Measurements from ENCODE around the gene SLC25A27. TPM values are rescaled to one million over a fixed set of nuclear protein-coding genes. Genes with fewer than 3 reads are reported as not detected.

Gene SLC25A27
- total RNA-seq, 1 donor: 10.5 TPM

DNA sequence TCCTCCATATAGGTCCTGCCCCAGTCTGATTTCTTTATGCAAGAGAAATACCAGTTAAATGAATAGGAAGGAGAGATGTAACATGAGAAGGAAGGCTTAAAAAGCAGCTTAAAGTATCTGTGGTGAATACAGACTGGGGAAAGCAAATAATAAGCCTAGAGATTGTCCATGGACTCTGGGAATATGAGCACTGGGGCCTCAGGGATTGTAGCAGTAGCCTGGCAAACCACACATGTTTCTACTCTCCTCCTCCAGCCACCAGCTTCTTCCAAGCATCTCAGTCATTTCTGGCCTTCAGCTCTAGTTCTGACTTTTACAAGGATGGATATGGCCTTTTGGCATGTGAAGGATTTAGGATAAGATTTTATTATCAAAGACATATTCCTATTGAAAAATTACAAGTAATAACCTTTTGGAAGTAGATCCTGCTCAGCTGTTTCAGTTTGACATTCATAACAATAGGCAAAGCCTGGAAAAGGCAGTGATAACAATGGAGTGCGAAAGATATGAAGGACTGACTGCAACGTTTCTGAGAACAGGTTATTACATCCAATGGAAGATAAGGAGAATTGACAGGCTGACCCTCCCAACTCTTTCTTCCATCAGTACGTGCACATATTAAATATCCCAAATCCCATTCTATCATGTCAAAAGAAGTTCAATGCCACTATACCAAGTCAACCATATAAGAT, 41.8 kb upstream of the SLC25A27 start:
- Histone ChIP-seq H3K79me2 (ENCODE audit: insufficient read depth, low read length) (no peaks in the 10 kb centered on the region), H3K27ac (ENCODE audit: low read depth, low read length) (no peak overlapping the region), H3K9me3 (ENCODE audit: low read depth, low read length) (no peaks in the 10 kb centered on the region), H4K20me1 (ENCODE audit: insufficient read depth, low read length) (no peaks in the 10 kb centered on the region), H3K4me1 (ENCODE audit: insufficient read depth, low read length) (no peaks in the 10 kb centered on the region), H3K27me3 (ENCODE audit: insufficient read depth, low read length) (no peaks in the 10 kb centered on the region), H2AFZ (ENCODE audit: low read length) (no peak overlapping the region), H3K4me3 (ENCODE audit: insufficient read depth, low read length) (no peak overlapping the region), H3K36me3 (ENCODE audit: insufficient read depth, low read length) (no peaks in the 10 kb centered on the region), H3K4me2 (ENCODE audit: insufficient read depth, low read length) (no peak overlapping the region)
- DNase-seq (ENCODE audit: insufficient read length, low spot score, missing footprints): no peak
- no peak for TF ChIP-seq CTCF (IDR thresholded peaks at IDR 0.05; ENCODE audit: extremely low read depth, low read depth, low read length)

DNA sequence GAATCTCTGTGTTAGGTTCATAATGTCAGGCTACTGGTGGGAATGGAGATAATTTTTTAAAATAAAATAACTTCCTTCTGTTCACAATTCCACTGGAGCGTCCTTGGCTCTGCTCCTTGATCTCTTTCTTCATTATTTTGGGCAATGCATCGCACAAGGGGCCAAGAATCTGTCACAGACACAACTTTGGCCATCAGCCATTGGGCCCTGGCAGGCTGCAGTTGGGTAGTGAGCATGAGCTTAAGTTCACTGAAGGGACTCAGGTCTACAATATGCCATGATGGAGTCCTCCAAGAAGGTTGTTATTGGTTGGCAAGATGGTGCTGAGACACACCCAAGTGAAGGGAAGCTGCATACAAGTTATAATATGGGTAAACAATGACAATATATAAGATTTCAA, 40.1 kb upstream of the SLC25A27 start:
- no peak overlapping the region for H2AFZ ChIP-seq (ENCODE audit: low read length)
- no peak overlapping the region for H3K4me3 ChIP-seq (ENCODE audit: insufficient read depth, low read length)
- H3K79me2 ChIP-seq (ENCODE audit: insufficient read depth, low read length): no peaks in the 10 kb centered on the region
- H3K27ac ChIP-seq (ENCODE audit: low read depth, low read length): no peak overlapping the region
- no peak for TF ChIP-seq CTCF (IDR thresholded peaks at IDR 0.05; ENCODE audit: extremely low read depth, low read depth, low read length)
- H3K4me1 ChIP-seq (ENCODE audit: insufficient read depth, low read length): no peaks in the 10 kb centered on the region
- DNase-seq (ENCODE audit: insufficient read length, low spot score, missing footprints): no peak
- H4K20me1 ChIP-seq (ENCODE audit: insufficient read depth, low read length): no peaks in the 10 kb centered on the region
- H3K27me3 ChIP-seq (ENCODE audit: insufficient read depth, low read length): peaks cover 3% of the 10 kb centered on the region
- H3K36me3 ChIP-seq (ENCODE audit: insufficient read depth, low read length): no peaks in the 10 kb centered on the region
- no peaks in the 10 kb centered on the region for H3K9me3 ChIP-seq (ENCODE audit: low read depth, low read length)
- no peak overlapping the region for H3K4me2 ChIP-seq (ENCODE audit: insufficient read depth, low read length)

- Histone ChIP-seq H3K27ac (ENCODE audit: low read depth, low read length) (no peak overlapping the region), H3K36me3 (ENCODE audit: insufficient read depth, low read length) (no peaks in the 10 kb centered on the region), H3K27me3 (ENCODE audit: insufficient read depth, low read length) (peaks cover 9% of the 10 kb centered on the region), H3K4me3 (ENCODE audit: insufficient read depth, low read length) (no peak overlapping the region), H2AFZ (ENCODE audit: low read length) (no peak overlapping the region), H3K4me1 (ENCODE audit: insufficient read depth, low read length) (no peaks in the 10 kb centered on the region), H3K79me2 (ENCODE audit: insufficient read depth, low read length) (no peaks in the 10 kb centered on the region), H4K20me1 (ENCODE audit: insufficient read depth, low read length) (no peaks in the 10 kb centered on the region), H3K4me2 (ENCODE audit: insufficient read depth, low read length) (no peak overlapping the region), H3K9me3 (ENCODE audit: low read depth, low read length) (no peaks in the 10 kb centered on the region)
- DNase-seq (ENCODE audit: insufficient read length, low spot score, missing footprints): no peak
- TF ChIP-seq CTCF (IDR thresholded peaks at IDR 0.05; ENCODE audit: extremely low read depth, low read depth, low read length): no peak
Measured at GRCh38 chr6:46618726-46619125, 34.0 kb upstream of the SLC25A27 start.

DNA sequence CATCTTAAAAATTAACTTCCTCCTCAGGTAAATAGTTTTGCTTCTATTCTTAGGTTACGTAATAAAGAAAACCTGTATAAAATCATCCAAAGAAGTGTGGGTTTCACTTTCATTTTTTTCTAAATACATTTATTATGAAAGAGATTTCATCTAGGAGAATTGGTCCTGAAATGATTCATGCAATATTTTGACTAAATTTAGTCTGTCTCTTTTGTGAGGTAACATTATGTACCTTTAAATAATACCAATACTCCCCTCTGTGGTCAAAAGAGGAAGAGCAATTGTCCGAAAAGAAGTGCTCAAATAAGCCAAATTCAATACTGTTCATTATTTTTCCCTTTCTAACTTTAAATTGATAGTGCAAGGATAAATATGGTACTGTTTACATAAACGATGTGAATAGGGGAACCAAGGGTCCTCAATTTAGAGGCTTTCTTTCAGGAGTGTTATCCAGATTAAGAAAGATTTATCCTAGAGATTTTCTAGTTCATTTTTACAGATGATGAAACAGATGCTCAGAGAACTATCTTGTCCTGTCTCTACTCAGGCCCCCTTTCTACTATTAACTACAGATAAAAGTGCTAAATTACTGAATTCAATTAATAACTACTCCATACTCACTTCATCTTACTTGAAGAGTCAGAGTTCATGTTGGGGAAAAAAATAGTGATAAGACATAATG, 26.4 kb upstream of the SLC25A27 start:
- no peaks in the 10 kb centered on the region for H3K27me3 ChIP-seq (ENCODE audit: insufficient read depth, low read length)
- peak overlapping the region; percentile 18 for H3K4me2 ChIP-seq (ENCODE audit: insufficient read depth, low read length)
- H3K36me3 ChIP-seq (ENCODE audit: insufficient read depth, low read length): no peaks in the 10 kb centered on the region
- no peaks in the 10 kb centered on the region for H3K79me2 ChIP-seq (ENCODE audit: insufficient read depth, low read length)
- TF ChIP-seq CTCF (IDR thresholded peaks at IDR 0.05; ENCODE audit: extremely low read depth, low read depth, low read length): peak; percentile 69
- no peak overlapping the region for H2AFZ ChIP-seq (ENCODE audit: low read length)
- H3K4me1 ChIP-seq (ENCODE audit: insufficient read depth, low read length): no peaks in the 10 kb centered on the region
- H3K9me3 ChIP-seq (ENCODE audit: low read depth, low read length): no peaks in the 10 kb centered on the region
- no peak for DNase-seq (ENCODE audit: insufficient read length, low spot score, missing footprints)
- no peak overlapping the region for H3K4me3 ChIP-seq (ENCODE audit: insufficient read depth, low read length)
- H4K20me1 ChIP-seq (ENCODE audit: insufficient read depth, low read length): no peaks in the 10 kb centered on the region
- no peak overlapping the region for H3K27ac ChIP-seq (ENCODE audit: low read depth, low read length)

All from osteoblast (primary cell).